Stimulated activated CD8-positive, alpha-beta memory T cell treated with anti-CD3 and anti-CD28 coated beads, Interleukin-15, amount 100 ng/mL, for 24 hours (primary cell): ENCODE measurements around the gene SCIN.
"Not testable (repeated sequence)": the region's sequence is repeated elsewhere in the genome, so short reads cannot be mapped to it uniquely, and the experiment has no call there.

Experiments used
- DNase-seq: peaks from one replicate; pipeline ENCODE4 v3.0.0-alpha.2; 2020; ENCODE audit warnings: low read depth

SCIN gene

DNA sequence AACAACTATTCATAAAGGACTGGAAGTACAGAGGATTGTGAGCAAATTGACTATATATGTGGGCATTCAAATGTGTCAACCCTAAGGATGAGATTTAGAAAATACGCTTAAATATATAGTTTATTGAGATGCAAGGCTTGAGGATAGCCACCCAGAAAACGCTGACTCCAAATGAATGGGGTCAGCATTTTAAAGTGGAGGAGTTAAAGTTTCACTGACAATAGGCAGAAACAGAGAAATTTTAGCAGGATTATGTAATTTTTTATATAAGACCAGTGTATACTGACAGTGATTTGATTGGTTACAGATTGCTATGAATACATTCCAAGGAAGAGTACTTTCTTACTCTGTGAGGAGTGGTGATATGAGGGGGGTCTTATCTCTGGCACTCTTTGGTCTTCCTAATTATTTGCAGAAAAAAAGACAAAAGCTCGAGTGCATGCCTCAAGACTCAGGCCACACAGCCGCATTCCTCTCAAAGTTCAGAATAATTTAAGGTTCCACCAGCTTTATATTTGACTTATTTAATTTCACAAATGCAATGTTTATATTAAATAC, 78.3 kb downstream of the SCIN start:
- no peak for DNase-seq

DNA sequence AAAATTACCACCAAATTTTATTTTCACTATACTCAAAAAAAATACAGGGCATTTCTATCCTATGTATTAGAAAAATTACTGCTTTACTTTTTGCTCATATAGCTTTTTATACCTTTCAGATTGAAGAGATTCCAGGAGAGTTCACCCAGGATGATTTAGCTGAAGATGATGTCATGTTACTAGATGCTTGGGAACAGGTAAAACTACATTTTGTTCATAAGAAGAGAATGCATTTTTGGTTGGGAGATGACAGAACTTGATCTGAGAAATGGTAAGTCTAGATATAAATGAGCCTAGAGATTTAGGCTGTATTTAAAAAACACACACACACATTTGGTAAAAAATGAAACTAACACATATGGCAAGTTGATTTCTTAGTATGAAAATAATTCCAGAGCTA, 78.8 kb downstream of the SCIN start:
- no peak for DNase-seq

DNA sequence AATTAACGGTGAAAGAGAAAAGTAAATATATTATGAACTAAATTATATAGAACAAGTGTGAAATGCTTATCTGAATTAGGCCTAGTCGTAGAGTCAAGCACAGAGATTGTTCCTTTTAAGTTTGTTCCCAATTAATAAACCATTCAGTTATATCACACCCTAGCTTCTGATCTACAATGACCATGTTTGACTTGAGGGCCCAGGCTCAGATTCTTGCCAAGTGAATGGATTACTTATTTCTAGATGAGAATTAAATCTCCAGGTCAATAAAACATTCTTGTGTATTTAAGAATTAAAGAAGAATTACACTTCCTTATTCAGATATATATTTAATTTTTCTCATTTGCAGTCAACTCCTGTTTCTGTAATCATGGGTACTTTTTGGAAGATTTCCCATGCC, 79.6 kb downstream of the SCIN start:
- DNase-seq: no peak

DNA sequence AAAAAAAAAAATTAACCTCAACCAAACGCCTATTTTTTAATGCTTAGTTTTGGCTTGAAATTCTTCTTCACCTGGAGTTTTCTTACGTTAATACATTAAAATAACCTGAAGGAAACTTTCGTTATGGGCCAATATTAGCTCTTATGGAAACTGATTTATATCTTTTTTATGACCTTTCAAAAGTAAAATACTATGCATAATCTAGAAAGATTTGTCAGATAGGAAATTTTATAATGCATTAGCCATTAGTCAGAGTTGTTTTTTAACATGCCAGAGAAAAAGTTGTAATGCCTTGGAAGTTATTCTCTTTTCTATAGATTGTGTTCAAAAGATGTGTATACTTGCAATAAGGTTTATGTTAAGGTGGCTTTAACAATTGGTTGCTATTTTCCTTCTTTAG, 82.6 kb downstream of the SCIN start:
- no peak for DNase-seq

DNA sequence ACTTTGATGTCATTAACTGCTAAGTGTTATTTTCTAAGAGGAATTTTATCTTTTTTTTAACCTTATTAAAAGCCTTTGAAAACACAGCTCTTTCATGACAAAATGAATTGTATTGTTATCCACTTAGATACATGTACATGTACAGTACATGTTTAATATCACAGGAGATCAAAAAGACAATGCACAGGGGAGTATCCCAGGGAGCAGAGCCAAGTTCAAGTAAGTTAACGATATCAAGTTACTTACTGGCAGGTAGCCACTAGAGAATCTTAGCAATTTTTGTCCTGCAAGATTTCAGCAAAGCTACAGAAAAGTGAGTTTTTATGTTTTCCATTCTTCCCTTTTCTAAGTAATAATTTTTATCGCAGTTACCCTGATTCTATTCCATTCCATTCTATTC, 83.0 kb downstream of the SCIN start:
- DNase-seq: no peak

DNA sequence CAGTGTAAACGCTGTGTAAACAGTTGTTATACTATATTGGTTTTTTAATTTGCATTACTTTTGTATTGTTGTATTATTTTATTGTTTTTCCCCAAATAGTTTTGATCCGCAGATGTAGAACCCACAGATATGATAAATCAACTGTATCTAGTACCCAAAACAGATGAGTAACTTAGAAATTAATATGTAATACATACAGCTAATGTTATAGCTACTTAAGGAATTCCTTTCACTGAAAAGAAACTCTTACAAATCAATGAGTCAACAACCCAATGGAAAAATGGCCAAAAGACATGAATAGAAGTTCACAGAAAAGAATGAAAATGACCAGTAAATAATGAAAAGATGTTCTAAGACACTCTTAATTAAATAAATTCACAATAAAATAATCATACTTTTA, 84.6 kb downstream of the SCIN start:
- DNase-seq: no peak

DNA sequence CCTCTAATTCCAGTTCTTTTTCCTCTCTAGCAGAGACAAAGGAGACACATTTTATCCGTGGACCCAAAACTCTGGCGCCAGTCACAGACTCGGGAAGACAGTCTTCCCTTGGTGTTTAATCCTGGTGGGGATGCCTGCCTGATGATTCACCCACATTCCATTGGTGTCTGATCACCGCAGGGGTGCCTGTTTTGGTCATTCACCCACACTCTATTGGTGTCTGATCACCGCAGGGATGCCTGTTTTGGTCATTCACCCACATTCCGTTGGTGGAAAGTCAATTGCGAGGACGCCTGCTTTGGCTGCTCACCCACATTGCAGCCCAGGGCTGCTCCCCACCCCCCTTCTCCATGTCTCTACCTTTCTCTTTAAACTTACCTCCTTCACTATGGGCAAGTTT, 89.9 kb downstream of the SCIN start:
- DNase-seq: not testable (repeated sequence)

DNA sequence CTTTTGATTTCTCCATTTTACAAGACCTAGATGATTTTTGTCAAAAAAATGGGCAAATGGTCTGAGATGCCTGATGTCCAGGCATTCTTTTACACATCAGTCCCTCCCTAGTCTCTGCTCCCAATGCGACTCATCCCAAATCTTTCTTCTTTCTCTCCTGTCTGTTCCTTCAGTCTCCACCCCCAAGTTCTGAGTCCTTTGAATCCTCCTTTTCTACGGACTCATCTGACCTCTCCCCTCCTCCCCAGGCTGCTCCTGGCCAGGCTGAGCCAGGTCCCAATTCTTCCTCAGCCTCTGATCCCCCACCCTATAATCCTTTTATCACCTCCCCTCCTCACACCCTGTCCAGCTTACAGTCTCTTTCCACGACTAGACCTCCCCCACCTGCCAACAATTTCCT, 90.5 kb downstream of the SCIN start:
- DNase-seq: not testable (repeated sequence)

DNA sequence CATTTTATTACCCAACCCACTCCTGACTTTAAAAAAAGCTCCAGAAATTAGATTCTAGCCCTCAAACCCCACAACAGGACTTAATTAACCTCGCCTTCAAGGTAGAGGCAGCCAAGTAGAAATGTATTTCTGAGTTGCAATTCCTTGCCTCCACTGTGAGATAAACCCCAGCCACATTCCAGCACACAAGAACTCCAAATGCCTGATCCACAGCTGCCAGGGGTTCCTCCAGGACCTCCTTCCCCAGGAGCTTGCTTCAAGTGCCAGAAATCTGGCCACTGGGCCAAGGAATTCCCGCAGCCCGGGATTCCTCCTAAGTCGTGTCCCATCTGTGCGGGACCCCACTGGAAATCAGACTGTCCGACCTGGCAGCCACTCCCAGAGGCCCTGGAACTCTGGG, 91.1 kb downstream of the SCIN start:
- no peak for DNase-seq

DNA sequence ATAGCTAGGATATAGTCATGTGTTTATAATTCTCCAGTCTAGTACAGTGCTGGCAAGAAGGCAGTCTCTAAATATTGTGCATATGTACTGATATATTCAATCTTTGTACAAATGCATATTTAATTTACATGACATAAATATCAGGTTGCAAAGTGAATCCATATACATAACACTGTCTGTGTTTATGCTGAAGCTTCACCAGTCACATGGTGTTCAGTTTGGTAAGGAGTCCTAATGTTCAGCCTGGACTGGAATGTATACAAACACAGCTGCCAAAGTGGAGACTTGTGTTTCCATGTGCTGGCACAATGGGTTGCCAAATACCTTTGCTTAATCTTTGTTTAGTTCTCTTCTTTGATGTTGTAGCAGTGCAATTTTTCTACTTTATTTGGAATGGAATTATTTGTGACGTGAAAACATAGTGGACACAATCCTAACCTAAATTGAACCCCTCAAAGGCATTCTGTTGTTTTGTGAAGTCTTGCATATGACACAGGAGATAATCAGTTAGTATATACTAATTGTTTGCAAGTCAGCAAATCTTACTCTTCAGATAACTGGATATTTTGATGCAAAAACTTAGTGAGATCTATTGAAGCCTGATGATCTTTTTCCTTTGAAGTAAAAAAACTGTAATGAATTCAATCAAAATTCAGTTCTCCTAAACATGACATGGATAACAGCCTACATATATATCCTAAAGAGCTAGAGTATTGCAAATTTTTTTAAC, 99.6 kb downstream of the SCIN start:
- DNase-seq: no peak

DNA sequence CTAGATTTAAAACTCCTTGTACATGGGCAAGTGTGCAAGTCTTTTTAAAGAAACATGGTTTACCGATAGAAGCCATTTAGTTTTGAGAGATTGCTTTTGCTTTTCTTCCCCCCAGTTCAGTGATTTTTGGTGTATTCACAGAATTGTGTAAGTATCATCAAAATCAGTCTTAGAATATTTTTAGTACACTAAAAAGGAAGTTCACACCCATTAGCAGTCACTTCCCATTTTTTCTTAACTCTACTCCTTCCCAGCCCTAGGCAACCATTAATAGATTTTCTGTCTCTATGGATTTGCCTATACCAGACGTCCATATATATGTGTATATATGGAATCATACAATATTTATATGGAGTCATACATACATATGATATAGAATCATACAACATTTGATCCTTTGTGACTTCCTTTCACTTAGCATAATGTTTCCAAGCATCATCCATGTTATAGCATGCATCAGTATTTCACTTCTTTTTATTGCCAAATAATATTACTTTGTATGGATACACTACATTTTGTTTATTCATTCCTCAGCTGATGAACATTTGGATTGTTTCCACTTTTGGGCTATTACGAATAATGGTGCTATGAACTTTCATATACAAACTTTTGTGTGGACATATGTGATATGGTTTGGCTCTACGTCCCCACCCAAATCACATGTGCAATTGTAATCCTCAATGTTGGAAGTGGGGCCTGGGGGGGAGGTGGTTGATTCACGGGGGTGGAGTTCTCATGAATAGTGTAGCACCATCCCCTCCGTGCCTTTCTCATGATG, 100.4 kb downstream of the SCIN start:
- DNase-seq: no peak

DNA sequence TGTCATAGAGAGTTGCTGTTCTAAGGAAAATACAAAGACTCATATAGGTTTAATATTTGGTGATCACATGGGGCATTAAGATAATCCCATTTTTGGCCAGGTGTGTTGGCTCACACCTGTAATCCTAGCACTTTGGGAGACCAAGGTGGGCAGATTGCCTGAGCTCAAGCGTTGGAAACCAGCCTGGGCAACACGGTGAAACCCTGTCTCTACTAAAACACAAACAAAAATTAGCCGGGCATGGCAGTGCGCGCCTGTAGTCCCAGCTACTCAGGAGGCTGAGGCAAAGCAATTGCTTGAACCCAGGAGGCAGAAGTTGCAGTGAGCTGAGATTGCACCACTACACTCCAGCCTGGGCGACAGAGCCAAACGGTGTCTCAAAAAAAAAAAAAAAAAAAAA, 102.9 kb downstream of the SCIN start:
- not testable (repeated sequence) for DNase-seq

DNA sequence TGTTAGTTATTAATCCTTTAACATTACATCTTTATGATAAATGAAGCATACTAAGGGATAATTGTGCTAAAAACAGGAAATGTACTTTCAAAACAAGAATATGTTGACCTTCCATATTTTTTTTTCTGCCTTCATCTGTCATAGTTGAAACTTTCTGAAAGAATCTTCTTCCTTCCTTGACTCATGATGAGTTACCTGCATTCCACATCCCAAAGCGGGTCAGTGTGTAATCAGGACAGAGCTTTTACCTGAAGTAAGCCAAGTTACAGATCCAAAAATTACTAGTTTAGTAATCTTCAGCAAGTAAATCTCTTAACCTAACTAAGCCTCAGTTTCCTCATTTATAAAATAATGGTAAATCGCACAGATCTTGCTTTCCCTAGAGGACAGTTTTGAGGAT, 103.5 kb downstream of the SCIN start:
- no peak for DNase-seq

DNA sequence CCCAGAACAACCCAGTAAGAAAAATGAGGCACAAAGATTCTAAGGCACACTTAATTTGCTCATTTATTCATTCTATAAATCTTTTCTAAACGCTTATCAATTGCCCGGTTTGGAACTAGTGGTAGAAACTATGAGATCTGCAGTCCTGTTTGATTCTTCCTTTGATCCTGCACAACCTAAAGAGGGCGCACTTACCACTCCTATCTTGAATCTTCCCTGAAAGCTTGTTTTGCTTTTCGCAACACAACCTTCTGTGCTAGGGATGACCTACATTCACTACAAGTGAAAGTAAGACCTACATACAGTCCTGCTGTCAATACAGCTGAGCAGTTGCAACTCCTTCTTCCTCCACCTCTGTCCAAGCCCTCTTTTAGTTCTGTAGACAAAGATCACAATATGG, 104.3 kb downstream of the SCIN start:
- DNase-seq: no peak

DNA sequence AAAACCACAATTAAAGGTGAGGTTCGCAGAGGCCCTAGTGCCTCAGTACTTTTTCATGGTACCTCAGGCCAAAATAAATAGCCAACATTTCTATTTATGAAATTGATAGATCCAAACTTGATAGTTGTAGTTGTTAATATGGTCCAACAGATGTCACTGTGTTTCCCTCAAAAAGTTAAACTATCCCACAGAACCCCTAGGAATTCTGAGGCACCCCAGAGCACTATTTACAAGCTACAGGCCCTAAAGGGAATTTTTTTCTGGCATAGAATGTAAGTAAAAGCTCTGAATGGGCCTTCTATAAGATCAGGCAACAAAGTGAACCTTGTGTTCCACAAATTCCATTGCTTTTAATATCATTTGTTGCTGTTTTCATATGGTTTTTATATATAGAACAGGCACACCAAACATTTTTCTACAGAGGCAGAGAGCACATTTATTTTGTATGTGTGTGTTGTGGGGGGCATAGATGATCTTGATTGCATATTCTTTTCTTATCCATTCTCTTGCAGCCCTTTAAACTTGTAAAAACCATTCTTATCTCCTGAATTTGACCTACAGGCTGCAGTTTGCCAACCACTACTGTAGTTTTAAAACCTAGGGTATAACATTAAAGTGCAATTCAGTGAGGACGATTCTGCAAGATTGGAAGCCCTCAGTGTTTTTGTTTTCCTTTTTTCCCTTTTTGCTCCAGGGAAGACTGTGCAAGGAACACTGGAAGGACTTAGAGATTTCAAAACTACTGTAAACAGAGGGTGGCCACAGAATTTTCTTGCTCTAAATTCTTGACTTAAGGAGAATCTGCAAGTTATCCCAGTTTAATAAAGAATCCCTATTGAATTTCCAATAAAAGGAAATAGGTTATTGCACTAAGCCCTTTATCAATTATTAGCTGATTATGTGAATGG, 113.4 kb downstream of the SCIN start:
- DNase-seq: no peak

DNA sequence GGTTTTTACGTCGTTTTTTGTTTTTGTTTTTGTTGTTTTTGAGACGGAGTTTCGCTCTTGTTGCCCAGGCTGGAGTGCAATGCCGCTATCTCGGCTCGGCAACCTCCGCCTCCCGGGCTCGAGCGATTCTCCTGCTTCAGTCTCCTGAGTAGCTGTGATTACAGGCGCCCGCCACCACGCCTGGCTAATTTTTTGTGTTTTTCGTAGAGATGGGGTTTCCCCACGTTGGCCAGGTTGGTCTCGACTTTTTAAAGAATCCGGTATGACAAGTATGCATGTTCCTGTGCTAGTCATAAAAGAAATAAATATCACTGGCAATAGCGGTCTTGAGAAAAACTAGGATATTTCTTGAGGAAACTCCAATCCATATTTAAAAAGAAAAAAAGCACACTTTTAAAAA, 114.2 kb downstream of the SCIN start:
- DNase-seq: no peak

DNA sequence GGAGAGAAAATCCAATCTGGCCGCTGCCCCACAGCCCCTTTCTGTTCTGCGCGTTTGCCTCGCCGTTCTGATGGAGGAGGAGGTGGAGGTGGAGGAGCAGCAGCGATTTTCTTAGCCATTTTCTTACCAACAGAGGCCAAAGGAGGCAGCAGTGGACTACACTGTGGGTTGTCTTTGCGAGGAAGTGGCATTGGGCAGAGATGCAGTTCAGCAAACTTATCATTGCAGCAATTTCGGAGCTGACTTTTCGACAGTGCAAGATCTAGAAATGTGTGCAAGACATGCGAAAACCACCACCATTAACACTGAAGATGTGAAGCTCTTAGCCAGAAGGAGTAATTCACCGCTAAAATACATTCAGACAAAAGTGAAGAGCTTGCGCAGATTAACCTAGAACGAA, 115.0 kb downstream of the SCIN start:
- DNase-seq: no peak

DNA sequence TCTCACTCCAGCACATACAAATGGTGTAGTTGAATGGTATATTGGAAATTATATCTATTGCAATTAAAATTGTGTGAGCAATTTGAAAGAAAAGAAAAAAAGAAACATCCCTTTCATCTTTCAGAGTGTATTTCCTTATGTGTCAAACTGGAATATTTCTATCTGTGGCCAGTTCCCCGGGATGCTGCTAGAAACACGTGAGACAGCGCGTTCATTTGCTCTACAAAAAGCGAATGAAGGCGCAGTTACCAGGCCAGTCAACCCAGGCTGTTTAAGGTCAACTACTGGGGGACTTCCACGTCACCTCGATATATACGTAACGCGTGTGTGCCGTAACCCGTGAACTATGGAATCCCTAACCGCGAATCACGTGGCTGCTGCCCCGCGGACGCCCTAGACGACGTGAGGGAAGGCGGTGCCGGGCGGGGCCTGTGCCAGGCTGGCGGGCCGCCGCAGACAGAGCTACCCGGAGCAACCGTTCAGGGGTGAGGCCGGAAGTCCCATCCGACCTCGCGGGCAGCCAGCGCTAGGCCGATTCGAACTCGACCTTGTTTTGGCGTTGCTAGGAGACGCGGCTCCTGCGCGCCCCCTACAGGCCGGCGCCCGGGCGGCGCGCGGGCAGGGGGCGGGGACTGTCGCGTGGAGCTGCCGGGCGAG, 115.8 kb downstream of the SCIN start:
- peak; percentile 93 for DNase-seq

DNA sequence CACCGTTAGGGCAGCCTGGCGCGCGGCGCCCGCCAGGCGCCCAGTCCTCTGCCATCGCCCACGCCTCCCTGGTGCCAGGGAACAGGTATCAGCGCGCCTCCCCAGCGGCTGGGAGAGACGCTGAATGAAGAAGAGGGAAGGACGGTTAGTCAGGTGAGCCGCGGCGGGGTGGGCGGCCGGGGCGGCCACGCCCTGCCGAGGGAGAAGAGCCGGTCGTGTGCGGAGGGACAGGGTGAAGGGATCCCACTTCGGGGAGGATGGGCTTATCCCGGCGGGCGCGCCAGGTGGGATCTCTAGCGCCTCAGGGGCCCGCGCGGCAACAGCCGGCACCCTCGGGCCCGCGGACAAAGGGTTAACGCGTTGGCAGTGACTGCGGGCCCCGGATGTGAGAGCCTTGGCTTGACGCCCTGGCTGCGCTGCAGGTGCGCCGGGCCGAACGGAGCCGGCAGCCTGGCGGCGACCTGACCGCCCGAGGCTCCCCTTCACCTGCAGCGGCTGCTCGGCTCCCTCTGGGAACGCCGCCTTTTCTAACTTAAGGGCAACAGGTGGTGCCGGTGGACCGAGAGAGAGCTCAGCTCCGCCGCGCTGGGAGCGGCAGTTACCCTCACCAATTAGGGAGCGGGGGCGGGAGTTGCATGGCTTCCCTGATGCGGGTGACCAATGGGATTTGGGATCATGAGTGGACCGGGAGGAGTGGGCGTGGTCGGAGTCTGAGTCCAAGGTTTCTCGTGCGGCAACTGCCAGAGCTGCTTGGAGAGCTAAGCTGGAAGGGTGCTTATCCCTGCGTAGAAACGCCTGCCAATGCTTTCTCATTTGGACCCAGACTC, 116.6 kb downstream of the SCIN start, which contains the start of gene ARL4A:
Gene ARL4A, plus strand, starts transcription at position 743 of the 827 bp plus-strand sequence. CDS start 622 bp downstream, outside the sequence.
- DNase-seq: peak; percentile 68

DNA sequence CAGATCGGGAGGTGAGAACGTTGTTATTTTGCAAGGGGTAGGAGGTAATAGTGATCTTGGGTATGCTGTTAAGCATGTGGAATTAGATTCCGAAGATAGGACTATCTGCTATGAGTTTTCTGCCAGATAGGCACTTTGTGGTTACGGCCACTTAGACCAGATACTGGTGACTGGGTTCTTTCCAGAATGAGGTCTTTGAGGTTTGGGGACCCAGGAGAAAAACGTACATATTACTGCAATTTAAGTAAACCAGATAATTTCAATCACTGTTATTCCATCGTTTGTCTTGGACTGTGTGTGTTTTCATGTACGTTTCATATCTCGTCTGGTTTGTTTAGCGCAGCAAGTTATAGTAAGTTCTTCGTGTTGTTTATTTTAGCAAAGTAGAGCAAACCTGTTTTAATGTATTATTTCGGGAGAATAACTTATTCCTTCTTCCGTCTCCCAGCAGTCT, 117.2 kb downstream of the SCIN start:
- no peak for DNase-seq
